GM11168 (cell line): ENCODE data around the gene FAM222A.

Experiments used
- in situ Hi-C: fragments of 300-500 bp; cut with MboI; formaldehyde crosslinking; loops from one replicate; pipeline ENCODE4 v1.12.0; 2022; ENCODE audit warnings: low sequenced_read_pairs; ENCODE audit not compliant: unreplicated experiment

FAM222A gene

DNA sequence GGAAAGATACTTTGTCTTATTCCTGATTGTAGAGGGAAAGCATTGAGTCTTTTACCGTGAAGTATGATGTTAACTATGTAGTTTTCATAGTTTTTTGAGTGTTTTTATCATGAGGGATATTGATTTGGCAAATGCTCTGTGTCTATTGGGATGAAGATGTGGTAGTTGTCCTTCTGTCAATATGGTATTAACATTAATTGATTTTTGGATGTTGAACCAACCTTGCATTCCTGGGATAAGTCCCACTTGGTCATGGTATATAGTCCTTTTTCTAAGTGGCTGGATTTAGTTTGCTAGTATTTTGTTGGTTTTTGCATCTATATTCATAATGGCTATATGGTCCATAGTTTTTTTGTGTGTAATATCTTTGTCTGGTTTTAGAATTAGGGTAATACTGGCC, 42.8 kb downstream of the FAM222A start:
- in situ Hi-C loops: no loop called here

DNA sequence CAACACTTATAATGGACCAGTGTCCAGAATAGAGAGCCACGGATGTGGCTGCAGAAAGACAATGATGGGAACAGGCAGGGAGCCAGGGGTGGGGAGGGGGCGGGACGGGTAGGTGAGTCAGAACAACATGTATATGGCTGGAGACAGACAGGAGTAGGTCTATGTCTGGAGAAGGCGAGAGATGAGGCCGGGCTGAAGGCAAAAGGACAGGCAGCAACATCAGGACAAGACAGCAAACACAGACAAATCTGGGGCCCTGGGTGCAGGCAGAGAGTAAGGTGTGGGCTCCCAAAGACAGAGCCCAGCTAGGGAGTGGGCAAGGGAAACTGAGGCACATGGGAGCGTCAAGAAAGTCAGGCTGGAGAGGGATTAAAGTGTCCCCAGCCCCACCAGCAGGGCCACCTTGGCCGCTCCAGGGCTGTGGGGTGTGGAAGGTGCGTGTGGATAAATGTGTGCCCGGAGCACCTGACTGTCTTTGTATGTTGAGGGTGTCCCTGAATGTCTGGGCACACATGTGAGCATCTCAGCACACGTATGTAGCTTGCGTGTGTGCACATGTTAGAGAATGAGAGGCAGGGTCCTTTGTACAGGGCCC, 44.1 kb downstream of the FAM222A start:
- in situ Hi-C loops: no loop called here

DNA sequence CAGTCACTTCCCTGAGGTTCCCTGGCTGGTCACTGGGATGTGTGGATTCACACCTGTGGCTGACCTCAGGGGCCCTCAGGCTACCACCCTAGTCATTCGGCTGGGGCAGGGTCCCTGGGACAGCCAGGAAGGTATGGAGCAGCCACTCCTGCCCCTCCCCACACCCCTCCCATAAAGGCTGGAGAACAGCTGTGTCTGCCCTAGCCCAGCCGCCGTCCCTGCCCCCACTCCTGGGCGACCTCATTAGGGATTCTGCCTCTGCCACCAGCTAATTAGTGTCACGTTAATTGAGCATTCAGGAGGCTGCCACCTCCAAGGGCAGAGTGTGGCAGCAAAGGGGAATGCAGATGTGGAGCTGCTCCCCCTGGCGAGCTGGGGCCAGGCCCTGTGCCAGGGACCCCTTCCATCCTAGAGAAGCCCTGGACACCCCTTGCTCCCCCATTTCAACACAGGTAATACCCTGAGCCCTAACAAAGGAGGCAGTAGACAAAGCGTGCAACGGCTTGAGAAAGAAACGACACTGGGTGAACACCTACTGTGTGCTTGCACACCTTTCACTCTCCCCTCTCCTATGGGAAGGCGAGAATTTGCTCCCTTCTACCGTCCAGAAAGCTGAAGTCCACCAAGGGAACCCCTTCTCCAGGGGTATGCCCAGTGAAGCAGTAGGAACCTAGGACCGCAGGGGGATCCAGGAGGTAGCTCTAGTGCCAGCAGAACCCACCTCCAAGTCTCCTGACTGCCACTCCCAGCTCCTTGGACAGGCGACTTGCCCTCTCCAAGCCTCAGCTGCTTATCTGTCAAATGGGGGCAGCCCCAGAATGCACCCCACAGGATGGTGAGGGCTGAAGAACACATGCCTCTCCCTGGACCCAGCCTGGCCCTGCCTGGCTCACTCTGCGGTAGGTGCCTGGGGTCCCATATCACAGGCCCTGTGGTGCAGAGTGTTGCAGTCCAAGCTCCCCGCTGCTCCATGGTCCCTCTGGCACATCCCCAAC, 45.1 kb downstream of the FAM222A start:
- in situ Hi-C loops: no loop called here

DNA sequence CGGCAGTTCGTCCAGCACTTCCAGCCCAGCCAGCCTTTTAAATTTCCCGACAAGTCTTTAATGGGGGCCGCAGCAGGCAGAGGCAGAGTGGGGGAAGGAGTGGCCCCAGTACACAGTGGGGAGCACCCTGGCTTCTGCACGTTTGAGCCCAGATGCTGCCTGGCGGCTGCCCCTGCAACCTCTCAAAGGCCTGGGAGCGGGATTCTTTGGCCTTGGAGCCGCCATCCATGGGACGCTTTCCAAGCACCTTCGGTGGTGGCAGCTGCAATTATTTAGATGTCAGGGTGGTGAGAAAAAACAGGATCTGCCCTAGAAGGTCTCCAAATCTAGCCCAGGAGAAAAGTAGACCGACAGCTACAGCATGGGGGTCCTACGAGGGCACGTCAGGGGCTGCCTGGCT, 46.0 kb downstream of the FAM222A start:
- in situ Hi-C loops: no loop called here

DNA sequence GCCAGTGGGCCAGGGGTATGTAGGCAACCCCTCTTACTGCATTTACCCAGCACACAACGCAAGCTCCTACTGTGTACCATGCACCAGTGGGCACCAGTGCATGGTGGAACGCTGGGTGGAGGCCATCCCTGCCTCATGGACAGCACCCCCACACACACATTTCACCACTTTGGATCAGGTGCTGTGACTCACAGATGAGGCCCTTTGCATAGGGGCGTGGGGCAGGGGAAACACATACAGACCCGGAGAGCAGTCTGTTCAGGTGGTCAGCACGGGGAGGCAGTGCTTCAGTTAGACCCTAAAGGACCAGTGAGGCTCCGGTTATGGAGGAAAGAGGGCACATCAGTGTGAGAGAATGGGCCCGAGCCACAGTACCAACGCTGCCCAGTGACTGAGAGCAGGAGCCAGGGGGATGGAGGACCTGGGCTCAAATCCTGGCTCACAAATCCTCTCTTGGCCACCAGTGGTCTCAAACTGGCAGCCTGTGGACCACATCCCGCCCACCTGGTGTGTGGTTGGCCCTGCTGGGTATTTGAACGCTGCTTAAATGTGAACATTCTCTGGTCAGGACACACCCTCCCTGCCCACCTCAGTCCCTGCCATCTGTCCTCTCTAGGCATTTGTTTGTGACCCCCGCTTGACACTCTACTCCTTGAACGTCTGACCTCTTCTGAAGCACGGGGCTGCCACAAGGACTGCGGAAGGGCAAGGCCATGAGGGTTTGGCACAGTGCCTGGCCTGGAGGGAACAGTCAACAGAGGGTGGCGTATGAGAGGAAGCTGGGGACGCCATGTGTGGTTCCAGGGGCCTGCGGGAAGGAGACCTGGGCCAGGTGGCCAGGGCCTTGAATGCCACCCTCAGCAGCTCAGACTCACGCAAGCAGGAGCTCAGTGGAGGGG, 46.7 kb downstream of the FAM222A start:
- in situ Hi-C loops: no loop called here

DNA sequence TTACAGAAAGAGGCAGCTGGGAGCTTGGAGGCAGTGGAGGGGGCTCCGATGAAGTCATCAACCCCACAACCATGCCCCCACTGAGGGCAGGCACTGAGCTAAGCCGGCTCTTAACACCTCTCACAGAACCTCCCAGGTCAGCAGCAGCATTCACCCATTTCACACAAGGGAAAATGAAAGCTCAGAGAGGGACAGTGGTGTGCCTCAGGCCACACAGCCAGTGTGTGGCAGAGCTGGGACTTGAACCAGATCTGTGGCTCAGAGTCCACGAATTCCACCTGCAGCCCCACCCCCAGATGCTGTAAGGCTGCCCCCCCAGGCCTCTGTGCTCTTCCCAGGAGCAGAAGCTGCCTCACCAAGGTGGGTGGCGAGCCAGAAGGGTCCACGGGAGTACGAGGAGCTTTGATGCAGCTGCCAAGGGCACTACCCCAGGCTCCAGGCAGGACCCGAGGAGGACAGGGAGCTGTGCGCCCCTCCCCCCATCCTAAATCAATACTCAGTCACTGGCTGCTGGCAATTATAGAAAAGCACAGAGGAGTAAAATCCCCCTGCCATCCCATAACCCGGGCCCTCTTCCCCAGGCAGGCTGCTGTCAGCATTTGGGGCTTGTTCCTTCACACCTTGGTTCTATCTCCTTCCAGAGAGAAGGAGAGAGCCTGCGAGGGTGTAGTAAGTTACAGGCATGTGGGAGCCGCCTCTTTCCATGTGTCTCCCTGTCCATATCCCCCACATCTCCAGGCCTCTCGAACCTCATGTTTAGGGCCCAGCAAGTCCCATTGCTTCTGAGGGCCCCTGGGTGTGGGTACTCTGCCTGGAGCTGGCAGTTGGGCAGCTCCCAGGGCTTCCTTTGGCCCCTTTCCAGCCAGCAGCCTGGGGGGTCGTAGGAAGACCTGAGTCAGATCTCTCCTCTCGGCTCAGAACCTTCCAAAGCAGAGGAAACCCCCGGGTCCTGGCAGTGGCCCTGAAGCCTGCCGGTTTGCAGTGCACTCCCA, 47.6 kb downstream of the FAM222A start:
- in situ Hi-C loops: no loop called here

DNA sequence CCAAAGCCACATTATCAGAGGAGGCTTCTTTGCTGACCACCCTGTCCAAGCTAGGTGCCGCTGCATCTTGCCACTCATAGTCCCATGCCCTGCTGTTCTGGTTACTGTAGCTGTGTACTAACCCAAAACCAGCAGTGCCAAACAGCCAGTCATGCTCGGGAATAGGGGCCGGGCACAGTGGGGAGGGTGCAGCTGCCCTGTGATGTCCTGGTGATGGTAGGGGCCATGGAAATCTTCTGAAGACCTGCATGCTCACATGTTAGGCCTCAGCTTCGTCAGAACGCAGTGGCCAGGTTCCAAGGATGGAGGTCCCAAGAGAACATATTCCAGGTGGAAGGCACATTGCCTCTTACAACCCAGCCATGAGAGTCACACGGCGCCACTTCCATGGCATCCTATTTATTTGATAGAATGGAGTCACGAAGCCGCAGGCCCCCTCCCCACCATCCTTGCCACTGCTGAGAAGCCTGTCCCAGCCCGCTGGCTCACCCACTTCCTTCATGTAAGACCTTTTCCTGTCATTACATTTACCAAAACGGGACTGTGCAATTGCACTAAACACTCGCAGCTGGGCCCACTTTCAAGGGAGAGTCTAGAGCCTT, 48.5 kb downstream of the FAM222A start:
- in situ Hi-C loops: no loop called here

DNA sequence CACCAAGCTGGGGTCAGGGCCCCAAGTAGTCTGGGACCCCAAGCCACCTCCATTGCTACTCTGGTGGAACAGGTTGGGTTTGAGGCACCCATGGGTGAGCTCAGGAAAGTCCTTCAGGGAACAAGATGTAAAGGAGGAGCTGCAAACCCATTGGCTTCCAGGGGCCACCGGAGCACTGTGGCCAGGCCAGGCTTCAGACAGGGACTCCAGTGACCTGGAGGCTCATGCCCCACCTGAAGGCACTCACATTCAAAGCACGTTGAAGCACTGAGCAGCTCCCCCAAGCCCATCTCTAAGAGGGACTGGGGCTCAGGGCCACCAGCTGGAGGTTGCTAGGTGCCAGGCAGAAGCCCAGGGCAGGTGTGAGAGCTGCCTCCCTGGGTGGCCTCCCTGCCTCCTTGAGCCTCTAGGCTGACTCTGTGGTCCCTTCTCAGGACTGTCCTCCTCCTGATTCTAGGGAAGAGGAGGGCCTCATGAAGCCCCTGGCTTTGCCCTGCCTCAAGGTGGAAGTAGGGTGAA, 49.1 kb downstream of the FAM222A start:
- in situ Hi-C loops: no loop called here

DNA sequence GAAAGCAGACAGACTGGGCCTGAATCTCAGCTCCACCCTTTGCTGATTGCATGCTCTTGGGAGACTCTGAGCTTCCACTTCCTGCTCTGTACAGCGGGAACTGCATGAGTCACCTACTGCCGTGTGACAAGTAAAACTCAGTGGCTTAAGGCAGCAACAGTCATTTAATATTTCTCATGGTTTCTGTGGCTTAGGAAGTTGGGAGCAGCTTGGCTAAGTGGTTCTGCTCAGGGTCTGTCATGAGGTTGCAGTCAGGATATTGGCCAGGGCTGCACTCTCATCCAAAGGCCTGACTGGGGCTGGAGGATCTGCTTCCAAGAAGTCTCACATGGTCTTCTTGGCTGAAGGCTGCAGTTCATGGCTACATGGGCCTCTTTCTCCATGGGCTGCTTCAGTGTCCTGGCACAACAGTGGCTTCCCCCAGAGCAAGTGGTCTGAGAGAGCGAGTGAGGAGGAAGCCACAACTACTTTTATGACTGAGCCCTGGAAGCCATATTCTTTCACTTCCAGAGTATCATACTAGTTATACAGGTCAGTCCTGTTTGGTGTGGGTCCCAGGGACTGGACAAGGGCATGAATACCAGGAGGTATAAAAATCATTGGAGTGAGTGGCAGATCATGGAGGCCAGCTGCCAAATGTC, 49.7 kb downstream of the FAM222A start:
- in situ Hi-C loops: no loop called here

DNA sequence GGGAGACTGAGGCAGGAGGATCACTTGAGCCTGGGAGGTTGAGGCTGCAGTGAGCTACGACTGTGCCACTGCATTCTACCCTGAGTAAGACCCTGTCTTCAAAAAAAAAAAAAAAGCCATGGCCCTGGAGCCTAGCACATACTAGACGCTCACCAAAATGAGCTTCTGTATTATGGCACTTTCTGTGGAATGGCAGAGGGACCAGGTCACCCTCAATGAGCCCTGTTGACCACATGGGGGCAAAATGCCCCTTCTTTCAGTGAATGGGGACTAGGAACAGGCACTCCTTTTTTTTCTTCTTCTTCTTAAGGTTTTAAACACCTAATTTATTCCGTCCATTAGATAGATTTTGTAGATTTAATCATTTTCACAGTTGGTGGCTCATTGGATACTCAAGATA, 50.5 kb downstream of the FAM222A start:
- in situ Hi-C loops: no loop called here

DNA sequence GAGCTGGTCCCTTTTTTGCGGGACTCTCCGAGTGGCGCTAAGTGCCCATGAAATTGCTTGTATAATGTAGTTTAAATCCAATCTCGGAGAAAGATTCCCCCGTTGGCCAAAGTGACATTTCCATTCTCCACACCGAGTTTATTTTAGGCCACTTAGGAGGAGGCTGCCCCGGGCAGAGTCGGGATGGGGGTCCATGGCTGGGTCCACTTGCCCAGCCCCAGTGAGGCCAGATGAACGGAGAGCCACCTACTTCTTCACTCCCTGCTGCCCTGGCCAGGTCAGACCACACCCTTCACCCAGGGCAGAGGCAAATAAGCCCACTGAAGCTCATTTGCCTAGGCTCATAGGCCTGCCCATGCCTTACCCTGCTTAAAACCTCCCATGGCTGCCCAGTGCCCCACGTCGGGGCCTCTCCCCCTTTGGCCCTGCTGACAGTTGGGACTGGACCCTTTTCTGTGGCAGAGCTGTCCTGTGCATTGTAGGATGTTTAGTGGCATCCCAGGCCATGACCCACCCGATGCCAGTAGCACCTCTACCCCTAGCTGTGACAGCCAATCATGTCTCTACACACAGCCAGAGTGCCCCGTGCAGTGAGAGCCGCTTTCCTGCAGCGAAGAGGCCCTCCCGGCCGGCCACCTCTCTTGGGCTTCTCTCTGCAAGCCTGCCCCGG, 51.3 kb downstream of the FAM222A start:
- in situ Hi-C loops: no loop called here

DNA sequence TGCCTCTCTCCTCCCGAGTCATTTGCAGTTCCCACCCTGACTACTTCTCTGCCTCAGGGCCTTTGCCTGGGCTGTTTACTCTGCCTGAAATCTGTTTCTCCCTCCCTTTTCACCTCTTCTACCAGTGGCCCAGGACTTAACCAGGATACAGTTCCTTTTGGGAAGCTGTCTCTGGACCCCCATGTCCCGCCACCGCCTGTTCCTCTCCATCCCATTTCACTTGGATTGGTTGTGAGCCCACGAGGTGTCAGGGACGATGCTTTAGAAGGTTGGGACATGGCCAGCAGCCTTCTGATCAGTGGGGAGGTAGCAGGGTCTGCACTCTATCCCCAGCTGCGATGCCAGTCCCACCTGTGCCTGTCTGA, 51.8 kb downstream of the FAM222A start:
- in situ Hi-C loops: no loop called here

DNA sequence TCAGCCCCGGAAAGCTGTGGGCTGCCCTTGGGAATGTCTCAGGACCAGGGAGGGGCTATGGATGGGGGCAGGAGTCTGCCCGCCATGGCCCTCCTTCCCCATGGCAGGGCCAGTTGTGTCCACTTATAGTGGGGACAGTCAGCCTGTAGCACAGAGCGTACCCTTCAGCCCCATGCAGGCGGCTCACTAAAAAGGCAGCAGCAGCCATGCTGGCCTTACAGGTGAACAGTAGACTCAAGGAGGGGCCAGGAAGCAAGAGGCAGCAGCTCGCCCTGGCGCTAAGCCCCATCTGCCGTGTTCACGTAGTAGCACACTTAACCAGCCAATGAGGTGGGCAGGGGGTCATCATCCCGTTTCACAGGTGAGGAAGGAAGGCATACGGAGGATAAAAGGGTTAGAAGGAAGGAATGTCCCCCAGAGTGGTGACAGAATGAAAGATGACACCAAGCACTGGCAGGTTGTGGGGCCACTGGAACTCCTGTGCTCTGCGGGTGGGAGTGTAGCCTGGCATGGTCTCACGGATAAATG, 52.7 kb downstream of the FAM222A start:
- in situ Hi-C loops: no loop called here

DNA sequence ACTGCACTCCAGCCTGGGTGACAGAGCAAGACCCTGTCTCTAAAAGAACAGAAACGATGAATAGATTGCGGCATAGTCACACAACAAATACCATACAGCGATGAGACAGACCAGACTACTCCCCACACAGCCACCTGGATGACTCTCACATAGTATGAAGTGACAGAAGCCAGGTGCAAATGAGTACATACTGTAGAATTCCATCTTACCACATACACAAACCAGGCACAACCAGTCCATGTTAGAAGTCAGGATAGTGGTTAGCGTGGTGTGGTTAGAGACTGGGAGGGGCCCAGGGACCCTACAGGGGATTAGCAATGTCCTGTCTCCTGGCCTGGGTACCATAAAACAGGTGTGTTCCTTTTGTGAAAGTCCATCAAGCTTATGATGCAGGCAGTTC, 53.8 kb downstream of the FAM222A start:
- in situ Hi-C loops: no loop called here

DNA sequence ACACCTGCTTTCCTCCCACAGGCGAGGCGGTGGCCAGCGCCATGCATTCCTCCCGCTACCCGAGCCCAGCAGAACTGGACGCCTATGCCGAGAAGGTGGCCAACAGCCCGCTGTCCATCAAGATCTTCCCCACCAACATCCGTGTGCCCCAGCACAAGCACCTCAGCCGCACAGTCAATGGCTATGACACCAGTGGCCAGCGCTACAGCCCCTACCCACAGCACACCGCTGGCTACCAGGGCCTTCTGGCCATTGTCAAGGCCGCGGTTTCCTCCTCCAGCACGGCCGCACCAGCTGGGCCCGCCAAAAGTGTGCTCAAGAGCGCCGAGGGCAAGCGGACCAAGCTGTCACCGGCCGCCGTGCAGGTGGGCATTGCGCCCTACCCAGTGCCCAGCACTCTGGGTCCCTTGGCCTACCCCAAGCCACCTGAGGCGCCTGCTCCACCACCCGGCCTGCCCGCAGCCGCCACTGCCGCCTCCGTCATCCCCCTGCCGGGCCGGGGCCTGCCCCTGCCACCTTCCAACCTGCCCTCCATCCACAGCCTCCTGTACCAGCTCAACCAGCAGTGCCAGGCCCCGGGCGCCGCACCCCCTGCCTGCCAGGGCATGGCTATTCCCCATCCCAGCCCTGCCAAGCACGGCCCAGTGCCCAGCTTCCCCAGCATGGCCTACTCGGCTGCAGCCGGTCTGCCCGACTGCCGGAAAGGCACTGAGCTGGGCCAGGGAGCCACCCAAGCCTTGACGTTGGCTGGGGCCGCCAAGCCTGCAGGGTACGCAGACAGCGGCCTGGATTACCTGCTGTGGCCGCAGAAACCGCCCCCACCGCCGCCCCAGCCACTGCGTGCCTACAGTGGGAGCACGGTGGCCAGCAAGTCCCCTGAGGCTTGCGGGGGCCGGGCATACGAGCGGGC, 54.6 kb downstream of the FAM222A start:
- in situ Hi-C loops: no loop called here

DNA sequence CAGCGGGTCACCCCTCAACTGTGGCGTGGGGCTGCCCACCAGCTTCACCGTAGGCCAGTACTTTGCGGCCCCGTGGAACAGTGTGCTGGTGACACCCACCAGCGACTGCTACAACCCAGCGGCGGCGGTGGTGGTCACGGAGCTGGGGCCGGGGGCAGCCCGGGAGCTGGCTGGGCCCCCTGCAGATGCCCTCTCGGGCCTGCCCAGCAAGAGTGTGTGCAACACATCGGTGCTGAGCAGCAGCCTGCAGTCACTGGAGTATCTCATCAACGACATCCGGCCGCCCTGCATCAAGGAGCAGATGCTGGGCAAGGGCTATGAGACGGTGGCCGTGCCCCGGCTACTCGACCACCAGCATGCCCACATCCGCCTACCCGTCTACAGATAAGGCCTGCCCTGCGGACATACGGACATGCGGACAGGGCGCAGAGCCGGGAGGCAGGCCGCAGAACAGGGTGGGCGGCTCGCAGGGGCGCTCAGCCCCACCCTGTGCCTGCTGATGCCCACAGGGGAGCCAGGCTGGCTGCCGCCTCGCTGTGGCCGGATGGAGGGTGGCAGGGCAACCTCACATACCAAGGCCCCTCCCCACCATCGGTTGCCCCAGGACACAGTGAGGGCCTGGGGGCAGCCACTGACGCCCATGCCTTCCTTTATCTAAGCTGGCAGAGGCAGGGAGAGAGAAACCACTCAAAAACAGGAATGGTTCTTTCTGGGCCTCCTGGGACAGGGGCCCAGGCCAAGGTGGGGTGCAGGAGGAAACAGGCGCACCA, 55.5 kb downstream of the FAM222A start:
- in situ Hi-C loops: no loop called here
